C4-2B (cell line): Measurements from ENCODE around the gene TRIM8.
A peak's percentile ranks its signal among the peaks of the same experiment; 100 is the strongest.

Source experiments
- H3K27ac ChIP-seq: fragments of 450-650 bp; 2 replicates; pipeline ENCODE4 v1.5.1; 2017
- CTCF ChIP-seq: fragments of 450-650 bp; conservative IDR thresholded peaks from 2 replicates; pipeline ENCODE4 v1.5.1; 2017; ENCODE audit warnings: mild to moderate bottlenecking
- ZFX ChIP-seq: fragments of 450-650 bp; IDR thresholded peaks from 2 replicates; pipeline ENCODE4 v1.6.1; 2017

The TRIM8 gene

GRCh38 chr10:102621443-102622325 lies 22.6 kb upstream of the TRIM8 start:
- no peak for TF ChIP-seq ZFX
- TF ChIP-seq CTCF = no peak
- peak overlapping the region; percentile 81 for H3K27ac ChIP-seq

- TF ChIP-seq ZFX (no peak), CTCF (no peak)
- no peak overlapping the region for H3K27ac ChIP-seq
These were observed 20.2 kb upstream of the TRIM8 start for GRCh38 chr10:102624094-102624493.

- TF ChIP-seq CTCF (no peak), ZFX (no peak)
- no peak overlapping the region for H3K27ac ChIP-seq
These were observed 19.3 kb upstream of the TRIM8 start for GRCh38 chr10:102624751-102625645.

- TF ChIP-seq CTCF (no peak), ZFX (no peak)
- no peak overlapping the region for H3K27ac ChIP-seq
These were observed 18.1 kb upstream of the TRIM8 start for GRCh38 chr10:102626026-102626685.

- H3K27ac ChIP-seq = no peak overlapping the region
- TF ChIP-seq CTCF = no peak
- no peak for TF ChIP-seq ZFX
These were observed 17.0 kb upstream of the TRIM8 start for GRCh38 chr10:102627291-102627735.

GRCh38 chr10:102627736-102628293 lies 16.5 kb upstream of the TRIM8 start:
- no peak overlapping the region for H3K27ac ChIP-seq
- TF ChIP-seq CTCF = no peak
- TF ChIP-seq ZFX = no peak
